ENCODE data around the gene IL12RB2. TPM values are rescaled to one million over a fixed set of nuclear protein-coding genes. Genes with fewer than 3 reads are reported as not detected.

The IL12RB2 gene
- total and polyA plus RNA-seq, 10 of the 15 experiments (the other 5 are each of a cell fraction or from before 2014, with no cell fraction given): 0.15 to 1.1 (median 0.54) TPM; not detected in 1

DNA sequence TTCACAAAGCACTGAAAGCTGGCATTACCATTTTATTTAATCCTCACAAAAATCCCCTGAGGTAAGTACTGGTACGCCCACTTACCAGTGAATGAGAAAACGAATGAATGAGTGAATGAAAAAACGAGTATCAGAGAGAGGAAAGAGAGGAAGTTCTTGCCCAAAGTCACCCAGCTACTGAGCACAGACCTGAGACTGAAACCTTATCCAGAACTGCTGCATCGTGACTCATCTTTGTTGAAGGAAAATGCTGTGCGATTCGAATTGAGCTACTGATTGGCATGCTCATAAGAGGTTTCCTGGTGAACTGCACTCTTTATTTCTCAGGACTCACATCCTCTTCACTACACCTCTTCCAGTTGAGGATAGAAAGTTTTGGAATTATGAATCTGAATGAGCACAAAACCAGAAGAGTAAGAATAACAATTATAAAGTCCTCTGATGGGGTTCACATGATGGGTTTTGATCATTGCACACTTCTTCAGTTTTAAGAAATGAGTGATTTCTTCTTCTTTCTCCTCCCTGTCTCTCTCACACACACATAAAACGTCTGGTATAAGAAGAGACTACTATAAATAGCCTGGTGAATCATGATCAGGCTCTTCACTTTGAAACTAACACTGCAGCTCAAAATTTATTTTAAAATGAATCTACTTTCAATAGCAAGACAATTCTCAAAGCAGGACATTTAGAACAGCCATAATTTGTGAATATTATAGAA is 32.1 kb downstream of the IL12RB2 start (continued):
- TF ChIP-seq, protein P1, sequence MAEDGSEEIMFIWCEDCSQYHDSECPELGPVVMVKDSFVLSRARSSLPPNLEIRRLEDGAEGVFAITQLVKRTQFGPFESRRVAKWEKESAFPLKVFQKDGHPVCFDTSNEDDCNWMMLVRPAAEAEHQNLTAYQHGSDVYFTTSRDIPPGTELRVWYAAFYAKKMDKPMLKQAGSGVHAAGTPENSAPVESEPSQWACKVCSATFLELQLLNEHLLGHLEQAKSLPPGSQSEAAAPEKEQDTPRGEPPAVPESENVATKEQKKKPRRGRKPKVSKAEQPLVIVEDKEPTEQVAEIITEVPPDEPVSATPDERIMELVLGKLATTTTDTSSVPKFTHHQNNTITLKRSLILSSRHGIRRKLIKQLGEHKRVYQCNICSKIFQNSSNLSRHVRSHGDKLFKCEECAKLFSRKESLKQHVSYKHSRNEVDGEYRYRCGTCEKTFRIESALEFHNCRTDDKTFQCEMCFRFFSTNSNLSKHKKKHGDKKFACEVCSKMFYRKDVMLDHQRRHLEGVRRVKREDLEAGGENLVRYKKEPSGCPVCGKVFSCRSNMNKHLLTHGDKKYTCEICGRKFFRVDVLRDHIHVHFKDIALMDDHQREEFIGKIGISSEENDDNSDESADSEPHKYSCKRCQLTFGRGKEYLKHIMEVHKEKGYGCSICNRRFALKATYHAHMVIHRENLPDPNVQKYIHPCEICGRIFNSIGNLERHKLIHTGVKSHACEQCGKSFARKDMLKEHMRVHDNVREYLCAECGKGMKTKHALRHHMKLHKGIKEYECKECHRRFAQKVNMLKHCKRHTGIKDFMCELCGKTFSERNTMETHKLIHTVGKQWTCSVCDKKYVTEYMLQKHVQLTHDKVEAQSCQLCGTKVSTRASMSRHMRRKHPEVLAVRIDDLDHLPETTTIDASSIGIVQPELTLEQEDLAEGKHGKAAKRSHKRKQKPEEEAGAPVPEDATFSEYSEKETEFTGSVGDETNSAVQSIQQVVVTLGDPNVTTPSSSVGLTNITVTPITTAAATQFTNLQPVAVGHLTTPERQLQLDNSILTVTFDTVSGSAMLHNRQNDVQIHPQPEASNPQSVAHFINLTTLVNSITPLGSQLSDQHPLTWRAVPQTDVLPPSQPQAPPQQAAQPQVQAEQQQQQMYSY (CRISPR knock-in tag; IDR thresholded peaks at IDR 0.05): no peak
- TF ChIP-seq TBL1XR1 (IDR thresholded peaks at IDR 0.05; ENCODE audit: low read depth, low read length) (no peak), TARDBP (IDR thresholded peaks at IDR 0.05; ENCODE audit: borderline replicate concordance) (no peak), FOS (IDR thresholded peaks at IDR 0.05; ENCODE audit: borderline replicate concordance, extremely low read depth, insufficient read length) (no peak), MEF2B (IDR thresholded peaks at IDR 0.05; ENCODE audit: partially characterized antibody, poor library complexity, severe bottlenecking) (peak; percentile 58), SMC3 (IDR thresholded peaks at IDR 0.05; ENCODE audit: borderline replicate concordance, low read length) (no peak), ESRRA (IDR thresholded peaks at IDR 0.05; ENCODE audit: low read length) (no peak), JUND (IDR thresholded peaks at IDR 0.05; ENCODE audit: low read depth, low read length) (no peak), CHD2 (IDR thresholded peaks at IDR 0.05; ENCODE audit: borderline replicate concordance, low read depth, low read length) (no peak), PAX5 (IDR thresholded peaks at IDR 0.05; ENCODE audit: borderline replicate concordance, low read depth, low read length) (no peak; the same call in 1 of the 2 replicates), STAT3 (IDR thresholded peaks at IDR 0.05; ENCODE audit: low read depth, low read length) (no peak), YBX1 (IDR thresholded peaks at IDR 0.05) (no peak), HCFC1 (IDR thresholded peaks at IDR 0.05; ENCODE audit: low read length) (no peak), HDAC2 (IDR thresholded peaks at IDR 0.05) (no peak), NR2F1 (conservative IDR thresholded peaks at IDR 0.05) (no peak), RAD51 (IDR thresholded peaks at IDR 0.05) (no peak)
- TF ChIP-seq, protein P2, sequence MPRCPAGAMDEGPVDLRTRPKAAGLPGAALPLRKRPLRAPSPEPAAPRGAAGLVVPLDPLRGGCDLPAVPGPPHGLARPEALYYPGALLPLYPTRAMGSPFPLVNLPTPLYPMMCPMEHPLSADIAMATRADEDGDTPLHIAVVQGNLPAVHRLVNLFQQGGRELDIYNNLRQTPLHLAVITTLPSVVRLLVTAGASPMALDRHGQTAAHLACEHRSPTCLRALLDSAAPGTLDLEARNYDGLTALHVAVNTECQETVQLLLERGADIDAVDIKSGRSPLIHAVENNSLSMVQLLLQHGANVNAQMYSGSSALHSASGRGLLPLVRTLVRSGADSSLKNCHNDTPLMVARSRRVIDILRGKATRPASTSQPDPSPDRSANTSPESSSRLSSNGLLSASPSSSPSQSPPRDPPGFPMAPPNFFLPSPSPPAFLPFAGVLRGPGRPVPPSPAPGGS (IDR thresholded peaks at IDR 0.05; ENCODE audit: borderline replicate concordance, insufficient read depth, low read depth, low read length, poor library complexity, severe bottlenecking): peak; percentile 45
- TF ChIP-seq, protein P3, sequence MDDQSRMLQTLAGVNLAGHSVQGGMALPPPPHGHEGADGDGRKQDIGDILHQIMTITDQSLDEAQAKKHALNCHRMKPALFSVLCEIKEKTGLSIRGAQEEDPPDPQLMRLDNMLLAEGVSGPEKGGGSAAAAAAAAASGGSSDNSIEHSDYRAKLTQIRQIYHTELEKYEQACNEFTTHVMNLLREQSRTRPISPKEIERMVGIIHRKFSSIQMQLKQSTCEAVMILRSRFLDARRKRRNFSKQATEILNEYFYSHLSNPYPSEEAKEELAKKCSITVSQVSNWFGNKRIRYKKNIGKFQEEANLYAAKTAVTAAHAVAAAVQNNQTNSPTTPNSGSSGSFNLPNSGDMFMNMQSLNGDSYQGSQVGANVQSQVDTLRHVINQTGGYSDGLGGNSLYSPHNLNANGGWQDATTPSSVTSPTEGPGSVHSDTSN (IDR thresholded peaks at IDR 0.05; ENCODE audit: insufficient replicate concordance, low read depth, low read length): peak; percentile 30
- TF ChIP-seq, protein P4, sequence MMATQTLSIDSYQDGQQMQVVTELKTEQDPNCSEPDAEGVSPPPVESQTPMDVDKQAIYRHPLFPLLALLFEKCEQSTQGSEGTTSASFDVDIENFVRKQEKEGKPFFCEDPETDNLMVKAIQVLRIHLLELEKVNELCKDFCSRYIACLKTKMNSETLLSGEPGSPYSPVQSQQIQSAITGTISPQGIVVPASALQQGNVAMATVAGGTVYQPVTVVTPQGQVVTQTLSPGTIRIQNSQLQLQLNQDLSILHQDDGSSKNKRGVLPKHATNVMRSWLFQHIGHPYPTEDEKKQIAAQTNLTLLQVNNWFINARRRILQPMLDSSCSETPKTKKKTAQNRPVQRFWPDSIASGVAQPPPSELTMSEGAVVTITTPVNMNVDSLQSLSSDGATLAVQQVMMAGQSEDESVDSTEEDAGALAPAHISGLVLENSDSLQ (IDR thresholded peaks at IDR 0.05): peak; percentile 82
- TF ChIP-seq, protein P5, sequence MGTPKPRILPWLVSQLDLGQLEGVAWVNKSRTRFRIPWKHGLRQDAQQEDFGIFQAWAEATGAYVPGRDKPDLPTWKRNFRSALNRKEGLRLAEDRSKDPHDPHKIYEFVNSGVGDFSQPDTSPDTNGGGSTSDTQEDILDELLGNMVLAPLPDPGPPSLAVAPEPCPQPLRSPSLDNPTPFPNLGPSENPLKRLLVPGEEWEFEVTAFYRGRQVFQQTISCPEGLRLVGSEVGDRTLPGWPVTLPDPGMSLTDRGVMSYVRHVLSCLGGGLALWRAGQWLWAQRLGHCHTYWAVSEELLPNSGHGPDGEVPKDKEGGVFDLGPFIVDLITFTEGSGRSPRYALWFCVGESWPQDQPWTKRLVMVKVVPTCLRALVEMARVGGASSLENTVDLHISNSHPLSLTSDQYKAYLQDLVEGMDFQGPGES (IDR thresholded peaks at IDR 0.05): no peak
- TF ChIP-seq, protein P6, sequence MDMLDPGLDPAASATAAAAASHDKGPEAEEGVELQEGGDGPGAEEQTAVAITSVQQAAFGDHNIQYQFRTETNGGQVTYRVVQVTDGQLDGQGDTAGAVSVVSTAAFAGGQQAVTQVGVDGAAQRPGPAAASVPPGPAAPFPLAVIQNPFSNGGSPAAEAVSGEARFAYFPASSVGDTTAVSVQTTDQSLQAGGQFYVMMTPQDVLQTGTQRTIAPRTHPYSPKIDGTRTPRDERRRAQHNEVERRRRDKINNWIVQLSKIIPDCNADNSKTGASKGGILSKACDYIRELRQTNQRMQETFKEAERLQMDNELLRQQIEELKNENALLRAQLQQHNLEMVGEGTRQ (IDR thresholded peaks at IDR 0.05; ENCODE audit: borderline replicate concordance, low read depth, low read length): no peak
